ENCODE results near the gene GRIK4.

DNA sequence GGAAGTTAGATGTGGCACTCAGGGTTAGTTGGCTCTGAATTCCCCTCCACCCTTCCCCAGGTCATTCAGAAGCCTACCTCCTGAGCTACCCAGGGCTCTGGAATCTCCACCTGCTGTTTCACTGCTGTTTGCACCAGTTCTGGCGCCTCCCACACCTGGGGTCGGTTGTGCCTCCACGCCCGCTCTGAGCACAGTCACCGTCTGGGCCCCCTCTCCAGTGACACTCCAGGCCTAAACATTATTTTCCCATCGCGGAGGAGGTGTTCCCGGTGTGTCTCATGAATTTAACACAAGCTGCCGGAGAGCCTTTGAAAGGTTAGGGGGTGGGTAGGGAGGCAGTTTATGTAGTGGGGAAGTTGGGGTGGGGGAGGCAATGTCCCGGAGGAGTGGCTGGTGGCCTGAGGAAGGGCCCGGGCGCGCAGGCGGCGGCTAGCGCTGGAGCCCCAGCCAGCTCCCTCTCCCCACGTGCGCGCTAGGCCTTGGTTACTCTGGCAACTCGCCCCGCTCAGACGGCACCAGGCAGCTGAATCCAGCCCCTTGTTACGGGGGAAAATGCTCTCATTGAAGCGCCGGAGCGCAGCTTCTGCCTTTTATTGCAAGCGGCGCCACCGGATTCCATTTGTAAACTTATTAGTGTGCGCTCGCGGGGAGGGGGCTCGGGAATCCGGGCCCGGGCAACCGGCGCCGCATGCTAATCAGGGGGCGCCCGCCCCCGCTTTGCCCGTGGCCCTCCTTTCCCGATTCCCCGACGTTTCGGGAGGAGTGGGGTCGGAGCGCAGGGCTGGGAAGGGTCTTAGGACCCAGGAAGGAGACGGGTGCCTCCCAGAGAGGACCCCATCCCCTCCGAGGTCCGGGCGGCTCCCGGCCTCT lies 52.4 kb downstream of the GRIK4 start:
- TF ChIP-seq, protein P1, sequence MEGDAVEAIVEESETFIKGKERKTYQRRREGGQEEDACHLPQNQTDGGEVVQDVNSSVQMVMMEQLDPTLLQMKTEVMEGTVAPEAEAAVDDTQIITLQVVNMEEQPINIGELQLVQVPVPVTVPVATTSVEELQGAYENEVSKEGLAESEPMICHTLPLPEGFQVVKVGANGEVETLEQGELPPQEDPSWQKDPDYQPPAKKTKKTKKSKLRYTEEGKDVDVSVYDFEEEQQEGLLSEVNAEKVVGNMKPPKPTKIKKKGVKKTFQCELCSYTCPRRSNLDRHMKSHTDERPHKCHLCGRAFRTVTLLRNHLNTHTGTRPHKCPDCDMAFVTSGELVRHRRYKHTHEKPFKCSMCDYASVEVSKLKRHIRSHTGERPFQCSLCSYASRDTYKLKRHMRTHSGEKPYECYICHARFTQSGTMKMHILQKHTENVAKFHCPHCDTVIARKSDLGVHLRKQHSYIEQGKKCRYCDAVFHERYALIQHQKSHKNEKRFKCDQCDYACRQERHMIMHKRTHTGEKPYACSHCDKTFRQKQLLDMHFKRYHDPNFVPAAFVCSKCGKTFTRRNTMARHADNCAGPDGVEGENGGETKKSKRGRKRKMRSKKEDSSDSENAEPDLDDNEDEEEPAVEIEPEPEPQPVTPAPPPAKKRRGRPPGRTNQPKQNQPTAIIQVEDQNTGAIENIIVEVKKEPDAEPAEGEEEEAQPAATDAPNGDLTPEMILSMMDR (IDR thresholded peaks at IDR 0.05): no peak
- no peak for TF ChIP-seq EZH2 (IDR thresholded peaks at IDR 0.05; ENCODE audit: borderline replicate concordance, insufficient read depth, low read depth, low read length, poor library complexity, severe bottlenecking)
